Cardiac fibroblast (primary cell): Measurements from ENCODE around the gene UCK1.

Source experiments
- DNase-seq, 2 donors: peaks; one replicate each; pipeline versions ENCODE4 v3.0.0 to v3.0.0-alpha.2; 2010; ENCODE audit warnings: low read depth in 2 of 2
- H3K4me3 ChIP-seq, 2 donors: replicated peaks in 1 of 2; 1 replicate in 1 of 2; 2 replicates in 1 of 2; pipeline ENCODE4 v1.5.1; 2011; ENCODE audit warnings: low read depth in 2 of 2, low read length in 2 of 2, mild to moderate bottlenecking in 2 of 2, moderate library complexity in 1 of 2
- CTCF ChIP-seq: IDR thresholded peaks from one replicate; pipeline ENCODE4 v1.5.1; 2011; ENCODE audit warnings: low read depth, mild to moderate bottlenecking, low read length, inconsistent platforms

The UCK1 gene

GRCh38 chr9:131475111-131475955 lies 55.7 kb downstream of the UCK1 start:
- TF ChIP-seq CTCF, result no peak
- no peak for DNase-seq
- H3K4me3 ChIP-seq, result no peak overlapping the region

GRCh38 chr9:131474711-131475110 lies 56.4 kb downstream of the UCK1 start:
- TF ChIP-seq CTCF, result no peak
- DNase-seq, result no peak
- H3K4me3 ChIP-seq, result no peak overlapping the region

GRCh38 chr9:131473891-131474290 lies 57.2 kb downstream of the UCK1 start:
- TF ChIP-seq CTCF, result no peak
- H3K4me3 ChIP-seq, result no peak overlapping the region
- no peak for DNase-seq
